Pancreas (tissue), 10 donors: ENCODE measurements around the gene ZIC2. TPM values are rescaled to one million over a fixed set of nuclear protein-coding genes. Genes with fewer than 3 reads are reported as not detected.

Source experiments
- ATAC-seq, 4 donors: fragments of 200-7000 bp; cut with Tn5 transposase; one replicate each; pipeline versions ENCODE4 v1.8.0 to v1.9.1; 2020; ENCODE audit warnings: mild to moderate bottlenecking in 4 of 4, moderate library complexity in 4 of 4
- DNase-seq, 6 donors: peaks; one replicate each; pipeline ENCODE4 v3.0.0-alpha.2; 2020
- FAIRE-seq: peaks from 2 replicates; lab custom pipeline; 2012; peaks lifted over from hg19 to GRCh38; lab: Jason Lieb, UNC
- H3K27ac ChIP-seq, 4 donors: fragments of 200-600 bp; sonication (generic); 1 replicate in 3 of 4; 2 replicates in 1 of 4; pipeline versions ENCODE4 v1.5.0 to v1.8.0; 2020
- H3K27me3 ChIP-seq, 4 donors: fragments of 200-600 bp; one replicate each; pipeline ENCODE4 v1.8.0; 2021
- H3K36me3 ChIP-seq, 3 donors: fragments of 200-600 bp; sonication (generic) in 1 of 3; one replicate each; pipeline versions ENCODE4 v1.5.0 to v1.8.0; 2020 to 2021
- H3K4me1 ChIP-seq, 3 donors: fragments of 200-600 bp; one replicate each; pipeline ENCODE4 v1.8.0; 2021
- H3K4me3 ChIP-seq, 4 donors: fragments of 200-600 bp; sonication (generic) in 2 of 4; one replicate each; pipeline versions ENCODE4 v1.5.0 to v1.8.0; 2020 to 2021
- H3K9me3 ChIP-seq, 4 donors: fragments of 200-600 bp; one replicate each; pipeline ENCODE4 v1.8.0; 2021
- CTCF ChIP-seq, 4 donors: fragments of 200-600 bp; sonication (generic) in 3 of 4; IDR thresholded peaks; one replicate each; pipeline versions ENCODE4 v1.5.0 to v1.8.0; 2021; ENCODE audit warnings: antibody characterized with exemption in 4 of 4
- WGBS, 2 donors: extraction: QIAGEN DNeasy Blood & Tissue Kit; methylation state at CpG; one replicate each; pipeline ENCODE4 v1.1.7; 2013; 5-methylcytosine and 5-hydroxymethylcytosine counted together
- intact Hi-C, 3 donors: fragments of 100-400 bp; cut with DNase I; formaldehyde crosslinking; loops; one replicate each; pipeline versions ENCODE4 v1.11.1 to v1.14.2; 2022
- polyA plus RNA-seq, 2 donors: library from polyadenylated mRNA; stranded (reverse); fragments of 200-250 nt; gene quantifications; one replicate each; pipeline ENCODE4 v1.2.3, GENCODE V29; 2013
- total RNA-seq, 6 donors: library from RNA; stranded (reverse); fragmentation: NEBNext Ultra II Directional in 4 of 6; extraction: Animal tissue kit (Norgen Biotek cat#: 25700) in 4 of 6; gene quantifications; one replicate each; pipeline versions ENCODE4 v1.2.1 to v1.2.4, GENCODE V29; 2021 to 2023
- donor health status: healthy with polysubstance abuse.
- donor health status: DM: no; HTN: no; CAD: no; lungs with moderate emphysema.
- donor health status: DM: no; HTN: no; CAD: no.
- donor health status: control.
- donor health status: control.
- donor health status: Bipolar disorder and iron deficiency.
- donor health status: DM: yes; HTN: yes; CAD: no.
- donor health status: DM: no; HTN: no; CAD: no.
- donor health status: DM: no; HTN: no; CAD: no.
- donor health status: DM: yes; HTN: yes; CAD: no.

The ZIC2 gene
- total and polyA plus RNA-seq, 8 donors: 0.47 TPM; not detected in 7

- no peaks in the 10 kb centered on the region for H3K9me3 ChIP-seq
- DNase-seq (no peak), ATAC-seq (no peak), FAIRE-seq (no peak)
- H3K27me3 ChIP-seq: peaks cover 25 to 77% (median 34%) of the 10 kb centered on the region in 4 donors
- intact Hi-C loops: no loop called here
- TF ChIP-seq CTCF (IDR thresholded peaks at IDR 0.05): no peak
- no peak overlapping the region for H3K27ac ChIP-seq
- peaks cover 5 to 7% (median 5%) of the 10 kb centered on the region in 3 donors for H3K4me1 ChIP-seq
- H3K36me3 ChIP-seq: no peaks in the 10 kb centered on the region
- no peak overlapping the region for H3K4me3 ChIP-seq
- WGBS, 2 donors: 12 to 15% methylated on average over 44 of the region's 44 CpGs
These were observed 3.1 kb downstream of the ZIC2 start for GRCh38 chr13:99984461-99985240.

- no peak for ATAC-seq
- no peak for FAIRE-seq
- TF ChIP-seq CTCF (IDR thresholded peaks at IDR 0.05): no peak
- peak in 1 of 6 donors; percentile 78 for DNase-seq
- Histone ChIP-seq H3K27ac (no peak overlapping the region), H3K4me1 (no peaks in the 10 kb centered on the region), H3K27me3 (peaks cover 25 to 80% (median 34%) of the 10 kb centered on the region in 4 donors), H3K36me3 (no peaks in the 10 kb centered on the region), H3K9me3 (no peaks in the 10 kb centered on the region), H3K4me3 (no peak overlapping the region)
- intact Hi-C loops: no loop called here
- WGBS, 2 donors: 6 to 10% methylated on average over 15 to 55 of the region's 55 CpGs
These were observed 3.8 kb downstream of the ZIC2 start for GRCh38 chr13:99985241-99985874.

GRCh38 chr13:99985886-99986527, 4.4 kb downstream of the ZIC2 start:
- Histone ChIP-seq H3K27ac (no peak overlapping the region), H3K4me1 (no peaks in the 10 kb centered on the region), H3K4me3 (no peak overlapping the region), H3K36me3 (no peaks in the 10 kb centered on the region), H3K9me3 (no peaks in the 10 kb centered on the region), H3K27me3 (peaks cover 25 to 86% (median 34%) of the 10 kb centered on the region in 4 donors)
- FAIRE-seq (no peak), ATAC-seq (no peak), DNase-seq (no peak)
- 30 to 31% methylated on average over 15 of the region's 15 CpGs for WGBS, 2 donors
- TF ChIP-seq CTCF (IDR thresholded peaks at IDR 0.05): no peak
- intact Hi-C loops: no loop called here

- no peak for DNase-seq
- Histone ChIP-seq H3K4me1 (no peaks in the 10 kb centered on the region), H3K36me3 (no peaks in the 10 kb centered on the region), H3K9me3 (no peaks in the 10 kb centered on the region), H3K27ac (no peak overlapping the region), H3K27me3 (peaks cover 27 to 94% (median 36%) of the 10 kb centered on the region in 4 donors), H3K4me3 (no peak overlapping the region)
- FAIRE-seq: no peak
- whole genome bisulfite sequencing, 2 donors: 36 to 37% methylated on average over 8 of the region's 8 CpGs
- intact Hi-C loops: no loop called here
- ATAC-seq: no peak
- no peak for TF ChIP-seq CTCF (IDR thresholded peaks at IDR 0.05)
These were observed 5.2 kb downstream of the ZIC2 start for GRCh38 chr13:99986741-99987140.
